Stimulated activated CD4-positive, alpha-beta T cell treated with anti-CD3 and anti-CD28 coated beads, TNF-alpha, amount 100 ng/mL, for 4 hours (primary cell): ENCODE results near the gene DLGAP1.
A peak's percentile ranks its signal among the peaks of the same experiment; 100 is the strongest.
"Not testable (repeated sequence)": the region's sequence is repeated elsewhere in the genome, so short reads cannot be mapped to it uniquely, and the experiment has no call there.

Experiments
- DNase-seq, 3 experiments: peaks; one replicate each; pipeline ENCODE4 v3.0.0-alpha.2; 2020; ENCODE audit warnings: low read depth in 3 of 3

DLGAP1 gene

GRCh38 chr18:3585656-3586509 lies 869.2 kb downstream of the DLGAP1 start:
- DNase-seq = peak in 2 of 3 experiments; percentile 34 to 57

GRCh38 chr18:3584897-3585460 lies 870.1 kb downstream of the DLGAP1 start:
- no peak for DNase-seq

GRCh38 chr18:3584266-3584861 lies 870.7 kb downstream of the DLGAP1 start:
- no peak for DNase-seq

DNA sequence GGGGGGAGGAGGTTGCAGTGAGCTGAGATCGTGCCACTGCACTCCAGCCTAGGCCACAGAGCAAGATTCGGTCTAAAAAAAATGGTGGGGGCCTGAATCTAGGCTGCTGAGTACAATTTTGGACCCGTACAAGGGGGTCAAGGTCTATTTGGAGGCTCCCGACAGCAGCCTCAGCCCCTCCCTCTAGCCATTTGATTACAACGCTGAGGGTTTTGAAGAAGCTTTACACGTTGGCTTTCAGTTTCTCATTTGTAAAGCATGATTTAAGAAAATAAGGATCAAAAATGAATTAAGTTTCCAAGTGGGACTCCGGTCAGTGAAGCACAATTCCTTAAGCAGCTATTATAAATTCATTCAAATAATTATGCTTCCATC lies 871.2 kb downstream of the DLGAP1 start:
- DNase-seq = no peak

DNA sequence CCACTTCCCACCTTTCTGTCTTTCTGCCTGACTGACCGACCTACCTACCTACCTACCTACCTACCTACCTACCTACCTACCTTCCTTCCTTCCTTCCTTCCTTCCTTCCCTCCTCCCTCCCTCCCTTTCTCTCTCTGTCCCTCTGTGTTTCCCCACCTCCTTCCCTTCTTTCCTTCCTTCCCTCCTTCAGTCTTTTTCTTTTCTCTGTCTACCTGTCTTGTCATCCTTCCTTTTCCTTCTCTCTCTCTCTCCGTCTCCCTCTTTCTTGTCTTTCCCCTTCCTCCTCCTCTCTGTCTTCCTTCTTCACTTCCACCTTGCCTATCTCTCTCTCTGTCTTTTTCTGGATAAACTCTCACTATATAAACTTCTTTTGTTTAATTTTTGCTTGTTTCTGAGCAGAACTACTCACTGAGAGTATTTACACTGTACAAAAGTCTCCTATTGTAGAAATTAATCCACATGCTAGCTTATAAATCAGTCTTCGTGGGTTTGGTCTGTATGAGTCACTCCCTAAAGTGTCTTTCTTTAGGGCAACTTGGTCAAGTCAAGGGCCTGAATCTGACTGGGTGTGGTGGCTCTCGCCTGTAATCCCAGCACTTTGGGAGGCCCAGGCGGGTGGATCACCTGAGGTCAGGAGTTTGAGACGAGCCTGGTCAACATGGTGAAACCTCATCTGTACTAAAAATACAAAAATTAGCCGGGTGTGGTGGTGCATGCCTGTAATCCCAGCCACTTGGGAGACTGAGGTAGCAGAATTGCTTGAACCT lies 871.8 kb downstream of the DLGAP1 start:
- DNase-seq = not testable (repeated sequence)

- no peak for DNase-seq
Measured at GRCh38 chr18:3581890-3582289, 873.2 kb downstream of the DLGAP1 start.

- DNase-seq = not testable (repeated sequence)
Measured at GRCh38 chr18:3580523-3581025, 874.5 kb downstream of the DLGAP1 start.

- DNase-seq = no peak
Measured at GRCh38 chr18:3579701-3580100, 875.4 kb downstream of the DLGAP1 start.

GRCh38 chr18:3578621-3579020 lies 876.5 kb downstream of the DLGAP1 start:
- DNase-seq = no peak

GRCh38 chr18:3577281-3577855 lies 877.7 kb downstream of the DLGAP1 start:
- DNase-seq = no peak

DNA sequence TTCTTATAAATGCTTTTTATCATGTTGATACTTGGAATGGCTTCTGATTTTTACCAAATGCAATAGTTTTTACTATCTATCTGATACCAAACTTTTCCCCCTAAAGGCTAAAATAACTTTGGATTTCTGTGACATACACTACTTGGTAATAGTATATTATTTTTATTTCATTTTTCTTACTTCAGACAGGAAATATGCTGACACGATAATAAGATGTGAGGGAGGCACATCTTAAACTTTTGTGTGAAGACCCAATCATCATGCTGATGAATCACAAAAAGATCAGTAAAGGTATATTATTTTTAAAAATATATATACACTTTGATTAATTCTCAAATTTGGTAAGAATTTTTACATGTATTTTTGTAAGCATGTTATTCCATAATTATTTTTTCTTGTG lies 882.3 kb downstream of the DLGAP1 start:
- no peak for DNase-seq

DNA sequence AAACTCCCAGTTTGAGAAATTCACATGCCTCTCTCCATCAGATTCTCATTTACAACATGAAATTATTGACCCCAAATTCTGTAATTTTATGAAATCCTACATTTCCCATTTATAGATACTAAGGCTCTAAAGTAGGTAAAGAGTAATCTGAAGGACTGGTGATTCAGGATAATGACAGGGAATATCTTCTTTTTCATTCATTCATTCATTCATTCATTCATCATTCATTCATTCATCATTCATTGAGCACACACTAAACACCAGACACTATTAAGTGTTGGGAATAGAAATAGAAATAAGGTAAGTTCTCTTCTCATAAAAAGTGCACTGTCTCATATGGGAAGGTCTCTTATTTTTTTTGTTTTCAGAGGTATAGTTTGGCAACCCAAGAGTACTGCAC lies 888.3 kb downstream of the DLGAP1 start:
- DNase-seq = no peak

DNA sequence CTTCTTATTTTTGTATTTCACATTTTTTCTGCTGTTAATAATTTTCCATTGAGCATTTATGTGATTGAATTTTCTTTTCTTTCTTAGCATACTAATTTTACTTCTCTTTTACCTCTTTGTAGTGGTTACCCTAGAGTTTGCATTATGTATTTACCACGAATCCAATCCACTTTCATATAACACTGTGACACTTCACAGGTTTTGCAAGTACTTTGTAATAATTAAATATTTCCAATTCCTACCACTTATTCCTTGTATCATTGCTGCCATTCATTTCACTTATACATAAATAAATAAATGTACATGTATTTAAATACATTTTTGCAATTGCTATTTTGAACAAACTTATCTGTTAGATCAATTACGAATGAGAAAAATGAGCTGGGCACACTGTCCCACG lies 894.4 kb downstream of the DLGAP1 start:
- DNase-seq = no peak

DNA sequence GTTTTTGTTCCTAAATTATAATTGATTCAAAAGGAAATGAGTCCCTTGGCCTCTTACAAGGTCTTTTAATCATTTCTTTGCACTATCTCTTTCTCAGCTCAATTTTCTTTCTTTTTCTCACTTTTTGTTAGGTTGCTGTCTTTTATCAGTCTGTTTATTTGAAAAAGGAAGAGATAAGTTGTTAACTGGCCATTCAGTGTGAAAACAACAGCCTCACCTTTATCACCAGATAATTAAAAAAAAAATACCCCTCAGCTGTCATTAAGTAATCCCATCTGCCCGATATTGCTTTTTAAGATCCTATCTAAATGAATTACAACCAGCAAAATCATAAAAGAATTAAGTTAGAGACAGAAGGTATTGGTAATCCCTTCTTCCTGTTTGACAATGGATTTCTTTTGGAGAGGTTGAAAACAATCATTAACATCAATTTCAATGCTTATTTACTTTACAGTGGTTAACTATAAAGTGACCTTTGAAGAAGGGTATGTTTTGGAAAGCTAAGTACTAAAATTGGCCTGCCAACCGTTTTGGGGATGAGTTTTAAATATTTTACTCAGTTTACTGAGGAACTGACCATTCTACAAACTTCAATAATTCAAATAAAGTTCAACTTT lies 900.2 kb downstream of the DLGAP1 start:
- no peak for DNase-seq

DNA sequence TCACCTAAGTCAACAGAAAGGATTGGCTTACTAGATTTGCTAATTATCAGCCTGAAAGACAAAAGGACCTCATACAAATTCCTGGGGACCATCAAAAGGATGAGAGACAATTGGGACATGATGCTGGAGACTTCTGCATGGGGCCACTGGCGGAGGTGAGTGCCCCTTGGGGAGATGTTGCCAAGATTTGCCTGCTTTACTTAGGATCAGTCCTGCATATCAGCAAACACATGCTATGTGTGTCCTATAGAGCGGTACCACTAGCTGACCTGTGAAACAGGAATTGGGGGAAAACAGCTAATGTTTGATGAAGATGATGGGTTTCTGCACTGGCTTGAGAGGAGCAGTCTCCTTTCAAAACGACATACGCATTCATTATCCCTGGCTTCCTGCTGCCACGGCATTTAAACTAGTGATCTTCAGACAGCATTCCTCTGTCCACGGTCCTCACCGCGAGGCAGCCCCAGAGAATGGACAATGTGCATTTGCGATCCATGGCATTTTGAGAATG lies 901.0 kb downstream of the DLGAP1 start:
- no peak for DNase-seq

- DNase-seq = no peak
Measured at GRCh38 chr18:3552305-3552704, 902.8 kb downstream of the DLGAP1 start.

DNA sequence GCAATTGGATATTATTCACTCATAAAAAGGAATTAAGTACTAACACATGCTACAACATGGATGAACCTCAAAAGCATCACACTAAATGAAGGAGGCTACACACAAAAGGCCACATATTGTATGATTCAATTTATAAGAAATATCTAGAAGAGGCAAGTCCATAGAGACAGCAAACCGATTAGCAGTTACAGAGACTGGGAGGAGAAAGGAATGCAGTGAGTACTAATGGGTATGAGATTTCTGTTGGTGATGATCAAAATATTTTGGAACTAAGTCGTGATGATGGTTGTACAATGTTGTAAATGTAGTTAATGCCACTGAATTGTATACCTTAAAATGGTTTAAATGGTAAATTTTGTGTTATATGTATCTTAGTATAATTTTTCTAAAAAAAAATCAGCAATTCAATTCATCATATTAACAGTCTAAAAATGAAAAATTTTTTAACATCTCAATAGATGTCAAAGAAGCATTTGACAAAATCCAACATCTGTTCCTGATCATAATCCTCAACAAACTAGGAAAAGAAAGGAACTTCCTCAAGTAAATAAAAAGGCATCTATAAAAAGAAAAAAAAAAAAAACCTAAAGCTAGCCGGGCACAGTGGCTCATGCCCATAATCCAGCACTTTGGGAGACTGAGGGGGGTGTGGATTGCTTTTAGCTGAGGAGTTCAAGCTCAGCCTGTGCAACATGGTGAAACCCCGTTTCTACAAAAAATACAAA lies 907.1 kb downstream of the DLGAP1 start:
- no peak for DNase-seq

- no peak for DNase-seq
Measured at GRCh38 chr18:3546106-3546505, 909.0 kb downstream of the DLGAP1 start.

- DNase-seq = no peak
Measured at GRCh38 chr18:3544537-3544936, 910.6 kb downstream of the DLGAP1 start.
